HepG2 (cell line): Measurements from ENCODE around the gene DENND4C. TPM values are rescaled to one million over a fixed set of nuclear protein-coding genes. Genes with fewer than 3 reads are reported as not detected.
A peak's percentile ranks its signal among the peaks of the same experiment; 100 is the strongest.

Source experiments
- ATAC-seq: fragments of 200-7000 bp; cut with Tn5 transposase; 3 replicates; pipeline ENCODE4 v1.9.1; 2020; ENCODE audit warnings: mild to moderate bottlenecking, moderate library complexity
- BruUV-seq: library from RNA; stranded (reverse); fragments of 400-500 nt; replicated peaks from 2 replicates; lab custom pipeline; 2021; lab: Mats Ljungman, UMichigan
- CTCF ChIA-PET: fragments of 300-600 bp; formaldehyde crosslinking; extraction: SDS; loops from one replicate; lab custom pipeline; 2021; ENCODE audit warnings: low total read pairs, inconsistent platforms, low intra/inter-chr PET ratio; lab: Yijun Ruan, JAX
- POLR2A ChIA-PET: fragments of 350-600 bp; sonication (Branson Sonifier 250); formaldehyde crosslinking; loops from one replicate; lab custom pipeline; 2020; ENCODE audit warnings: antibody characterized with exemption, inconsistent platforms; lab: Yijun Ruan, JAX
- DNase-seq: peaks from one replicate; pipeline ENCODE4 v3.0.0-alpha.2; 2015; ENCODE audit warnings: low spot score
- FAIRE-seq: peaks from 3 replicates; lab custom pipeline; 2011; peaks lifted over from hg19 to GRCh38; lab: Jason Lieb, UNC
- H2AFZ ChIP-seq: one replicate; pipeline ENCODE4 v1.6.1; 2011; ENCODE audit warnings: low read length, inconsistent platforms
- H3K27ac ChIP-seq: fragments of 300-600 bp; 3 replicates; pipeline ENCODE4 v1.8.0; 2011; ENCODE audit warnings: mixed run types, mild to moderate bottlenecking, mixed read lengths, low read length, inconsistent platforms; ENCODE audit not compliant: insufficient read depth; ENCODE audit errors: extremely low read length
- H3K27me3 ChIP-seq, 2 experiments: fragments of 200-600 bp in 1 of 2; 2 replicates in 1 of 2; 3 replicates in 1 of 2; pipeline versions ENCODE4 v1.6.0 to v1.8.0; 2011; ENCODE audit warnings: low read length in 2 of 2, mild to moderate bottlenecking in 2 of 2, moderate library complexity in 2 of 2, inconsistent platforms in 1 of 2; ENCODE audit not compliant: insufficient read depth in 2 of 2, control insufficient read depth in 1 of 2
- H3K36me3 ChIP-seq, 2 experiments: fragments of 200-600 bp in 1 of 2; replicated peaks in 1 of 2; 2 replicates in 1 of 2; 3 replicates in 1 of 2; pipeline versions ENCODE4 v1.5.1 to v1.8.0; 2011; ENCODE audit warnings: low read length in 2 of 2, inconsistent platforms in 1 of 2; ENCODE audit not compliant: insufficient read depth in 2 of 2, control insufficient read depth in 1 of 2
- H3K4me1 ChIP-seq: 2 replicates; pipeline ENCODE4 v1.5.1; 2012; ENCODE audit warnings: low read length, inconsistent platforms; ENCODE audit not compliant: insufficient read depth
- H3K4me2 ChIP-seq: 2 replicates; pipeline ENCODE4 v1.6.0; 2011; ENCODE audit warnings: low read depth, low read length, inconsistent platforms
- H3K4me3 ChIP-seq, 3 experiments: fragments of 200-600 bp in 1 of 3; sonication (generic), shearing (Covaris generic) in 1 of 3; replicated peaks in 1 of 3; 2 replicates each; pipeline ENCODE4 v1.5.1; 2011 to 2016; ENCODE audit warnings: low read length in 3 of 3, inconsistent platforms in 2 of 3, low read depth in 2 of 3, mild to moderate bottlenecking in 2 of 3, control low read depth in 1 of 3, mixed read lengths in 1 of 3; ENCODE audit not compliant: insufficient read depth in 1 of 3
- H3K79me2 ChIP-seq: one replicate; pipeline ENCODE4 v1.6.1; 2011; ENCODE audit warnings: low read length, inconsistent platforms; ENCODE audit not compliant: insufficient read depth
- H3K9ac ChIP-seq: 2 replicates; pipeline ENCODE4 v1.6.0; 2011; ENCODE audit warnings: mild to moderate bottlenecking, low read depth, low read length, inconsistent platforms; ENCODE audit not compliant: insufficient read depth
- H3K9me3 ChIP-seq: 2 replicates; pipeline ENCODE4 v1.5.1; 2012; ENCODE audit warnings: mild to moderate bottlenecking, low read length
- H4K20me1 ChIP-seq: 2 replicates; pipeline ENCODE4 v1.6.0; 2011; ENCODE audit warnings: inconsistent platforms, mild to moderate bottlenecking, low read length, moderate library complexity; ENCODE audit not compliant: insufficient read depth
- KLF11 ChIP-seq: IDR thresholded peaks from 2 replicates; pipeline ENCODE4 v1.6.1; 2016; ENCODE audit warnings: missing compliant biosample characterization
- MBD4 ChIP-seq: IDR thresholded peaks from 2 replicates; pipeline ENCODE4 v1.6.1; 2012; ENCODE audit warnings: low read length, inconsistent platforms, borderline replicate concordance
- MTA3 ChIP-seq: sonication (generic); formaldehyde crosslinking; IDR thresholded peaks from 2 replicates; pipeline ENCODE4 v1.4.0; 2020; ENCODE audit warnings: missing genetic modification reagents
- MTF1 ChIP-seq: sonication (generic); formaldehyde crosslinking; IDR thresholded peaks from 2 replicates; pipeline ENCODE4 v1.5.0; 2020; ENCODE audit warnings: missing genetic modification reagents
- NONO ChIP-seq, 2 experiments: fragments of 450-650 bp in 1 of 2; sonication (generic) in 1 of 2; formaldehyde crosslinking in 1 of 2; IDR thresholded peaks in 1 of 2; conservative IDR thresholded peaks in 1 of 2; 2 replicates each; pipeline versions ENCODE4 v1.6.1 to v1.8.0; 2017 to 2022; ENCODE audit warnings: mild to moderate bottlenecking in 1 of 2, missing genetic modification reagents in 1 of 2, moderate library complexity in 1 of 2
- STAT5B ChIP-seq: sonication (generic); formaldehyde crosslinking; IDR thresholded peaks from 2 replicates; pipeline ENCODE4 v1.4.0; 2020; ENCODE audit warnings: missing genetic modification reagents
- ZBTB44 ChIP-seq: sonication (generic); formaldehyde crosslinking; IDR thresholded peaks from 2 replicates; pipeline ENCODE4 v1.4.0; 2020; ENCODE audit warnings: missing genetic modification reagents
- ZNF460 ChIP-seq: sonication (generic); formaldehyde crosslinking; IDR thresholded peaks from 2 replicates; pipeline ENCODE4 v1.5.1; 2020; ENCODE audit warnings: missing genetic modification reagents, mild to moderate bottlenecking, borderline replicate concordance
- ZNF839 ChIP-seq: sonication (generic); formaldehyde crosslinking; IDR thresholded peaks from 2 replicates; pipeline ENCODE4 v1.4.0; 2020; ENCODE audit warnings: missing genetic modification reagents, mild to moderate bottlenecking, borderline replicate concordance
- WGBS: methylation state at CpG from one replicate; pipeline ENCODE4 v1.1.6; 2017; ENCODE audit warnings: low lambda C conversion rate; 5-methylcytosine and 5-hydroxymethylcytosine counted together
- in situ Hi-C: cut with HindIII; loops from 2 replicates; pipeline ENCODE4 v1.10.0; 2017; ENCODE audit warnings: low pct_unique_long_range_greater_than_20kb; ENCODE audit not compliant: extremely low pct_ligation_motif_present
- intact Hi-C: fragments of 100-400 bp; cut with micrococcal nuclease; formaldehyde crosslinking; loops from one replicate; pipeline ENCODE4 v1.10.0; 2022; ENCODE audit not compliant: unreplicated experiment
- polyA plus RNA-seq, 8 experiments: library from polyadenylated mRNA; depleted of rRNA in 3 of 8; stranded (reverse) in 7 of 8; unstranded in 1 of 8; fragments of >200 nt; fragmentation: Illumina TruSeq in 4 of 8; extraction: Trizol in 4 of 8; gene quantifications; 2 replicates each; pipeline versions ENCODE4 v1.2.1 to v1.2.3, GENCODE V29; 2011 to 2016; ENCODE audit warnings: low read depth in 4 of 8, missing spikeins in 1 of 8, mixed read lengths in 1 of 8; ENCODE audit not compliant: insufficient read depth in 1 of 8
- total RNA-seq, 5 experiments: library from RNA; depleted of rRNA; stranded (reverse); fragments of >200 nt; fragmentation: Illumina TruSeq; extraction: Trizol; gene quantifications; 2 replicates each; pipeline ENCODE4 v1.2.3, GENCODE V29; 2016; ENCODE audit warnings: low read depth in 1 of 5
- TF ChIP-seq, protein P1 (sequence below): sonication (generic); formaldehyde crosslinking; IDR thresholded peaks from 2 replicates; pipeline ENCODE4 v1.5.1; 2020; ENCODE audit warnings: mild to moderate bottlenecking, missing genetic modification reagents, borderline replicate concordance
- TF ChIP-seq, protein P2 (sequence below): sonication (generic); formaldehyde crosslinking; conservative IDR thresholded peaks from 2 replicates; pipeline ENCODE4 v1.8.0; 2022; ENCODE audit warnings: mild to moderate bottlenecking, moderate library complexity, missing genetic modification reagents

Gene DENND4C
- total and polyA plus RNA-seq, 2 of the 13 experiments (the other 11 are each of a cell fraction or from before 2014, with no cell fraction given): 19.1 to 27.2 TPM

GRCh38 chr9:19371942-19372341 is 141.4 kb downstream of the DENND4C start:
- Histone ChIP-seq H3K27me3 (no peaks in the 10 kb centered on the region), H3K4me1 (peaks cover 3% of the 10 kb centered on the region), H3K27ac (no peak overlapping the region), H3K9ac (no peak overlapping the region), H3K36me3 (peaks cover 6 to 36% of the 10 kb centered on the region in 2 experiments), H2AFZ (no peak overlapping the region), H3K79me2 (peaks cover 2% of the 10 kb centered on the region), H4K20me1 (peaks cover 11% of the 10 kb centered on the region), H3K4me3 (no peak overlapping the region), H3K4me2 (no peak overlapping the region), H3K9me3 (no peaks in the 10 kb centered on the region)
- DNase-seq (no peak), ATAC-seq (peak; percentile 20; the same call in 2 of the 3 replicates), FAIRE-seq (no peak)
- ChIA-PET POLR2A (no interaction called here), CTCF (no interaction called here)
- intact Hi-C loops (loop anchor here (10.0 kb wide), 1 partner anchor 317 kb away; no protein-coding TSS in a partner anchor), in situ Hi-C loops (loop anchor here (25.0 kb wide), 1 partner anchor 285 kb away; no protein-coding TSS in a partner anchor)
- 93% methylated on average over 5 of the region's 5 CpGs for WGBS
- BruUV-seq: no TSS peak
- TF ChIP-seq, protein P1, sequence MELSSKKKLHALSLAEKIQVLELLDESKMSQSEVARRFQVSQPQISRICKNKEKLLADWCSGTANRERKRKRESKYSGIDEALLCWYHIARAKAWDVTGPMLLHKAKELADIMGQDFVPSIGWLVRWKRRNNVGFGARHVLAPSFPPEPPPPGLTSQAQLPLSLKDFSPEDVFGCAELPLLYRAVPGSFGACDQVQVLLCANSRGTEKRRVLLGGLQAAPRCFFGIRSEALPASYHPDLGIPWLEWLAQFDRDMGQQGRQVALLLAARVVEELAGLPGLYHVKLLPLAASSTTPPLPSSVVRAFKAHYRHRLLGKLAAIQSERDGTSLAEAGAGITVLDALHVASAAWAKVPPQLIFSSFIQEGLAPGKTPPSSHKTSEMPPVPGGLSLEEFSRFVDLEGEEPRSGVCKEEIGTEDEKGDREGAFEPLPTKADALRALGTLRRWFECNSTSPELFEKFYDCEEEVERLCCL (CRISPR knock-in tag): no peak
- TF ChIP-seq MBD4 (no peak), STAT5B (CRISPR knock-in tag) (no peak), MTF1 (CRISPR knock-in tag) (no peak), ZBTB44 (CRISPR knock-in tag) (no peak), MTA3 (CRISPR knock-in tag) (no peak), KLF11 (CRISPR knock-in tag) (no peak), ZNF460 (CRISPR knock-in tag) (no peak), NONO (IDR thresholded peaks at IDR 0.05) (no peak), NONO (CRISPR knock-in tag; conservative IDR thresholded peaks at IDR 0.05) (no peak), ZNF839 (CRISPR knock-in tag) (no peak)
- TF ChIP-seq, protein P2, sequence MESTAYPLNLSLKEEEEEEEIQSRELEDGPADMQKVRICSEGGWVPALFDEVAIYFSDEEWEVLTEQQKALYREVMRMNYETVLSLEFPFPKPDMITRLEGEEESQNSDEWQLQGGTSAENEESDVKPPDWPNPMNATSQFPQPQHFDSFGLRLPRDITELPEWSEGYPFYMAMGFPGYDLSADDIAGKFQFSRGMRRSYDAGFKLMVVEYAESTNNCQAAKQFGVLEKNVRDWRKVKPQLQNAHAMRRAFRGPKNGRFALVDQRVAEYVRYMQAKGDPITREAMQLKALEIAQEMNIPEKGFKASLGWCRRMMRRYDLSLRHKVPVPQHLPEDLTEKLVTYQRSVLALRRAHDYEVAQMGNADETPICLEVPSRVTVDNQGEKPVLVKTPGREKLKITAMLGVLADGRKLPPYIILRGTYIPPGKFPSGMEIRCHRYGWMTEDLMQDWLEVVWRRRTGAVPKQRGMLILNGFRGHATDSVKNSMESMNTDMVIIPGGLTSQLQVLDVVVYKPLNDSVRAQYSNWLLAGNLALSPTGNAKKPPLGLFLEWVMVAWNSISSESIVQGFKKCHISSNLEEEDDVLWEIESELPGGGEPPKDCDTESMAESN (CRISPR knock-in tag): no peak
